Mononuclear cell (primary cell): ENCODE results near the gene DUXB. TPM values are rescaled to one million over a fixed set of nuclear protein-coding genes. Genes with fewer than 3 reads are reported as not detected.

ENCODE experiments used
- H3K27me3 ChIP-seq: 2 replicates; pipeline ENCODE4 v1.6.0; 2011; ENCODE audit warnings: low read length, control low read depth; ENCODE audit not compliant: insufficient read depth
- H3K4me1 ChIP-seq: 2 replicates; pipeline ENCODE4 v1.5.1; 2011; ENCODE audit warnings: mild to moderate bottlenecking, low read length, control low read depth; ENCODE audit not compliant: insufficient read depth
- H3K4me3 ChIP-seq: 2 replicates; pipeline ENCODE4 v1.5.1; 2011; ENCODE audit warnings: mild to moderate bottlenecking, low read length, moderate library complexity
- H3K9me3 ChIP-seq: 2 replicates; pipeline ENCODE4 v1.5.1; 2011; ENCODE audit warnings: low read depth, mild to moderate bottlenecking, control low read depth, low read length
- total RNA-seq: library from RNA; depleted of rRNA; stranded (reverse); fragments of >200 nt; gene quantifications from one replicate; pipeline ENCODE4 v1.2.3, GENCODE V29; 2012

Gene DUXB
- total RNA-seq, 1 donor, result 0.21 TPM

DNA sequence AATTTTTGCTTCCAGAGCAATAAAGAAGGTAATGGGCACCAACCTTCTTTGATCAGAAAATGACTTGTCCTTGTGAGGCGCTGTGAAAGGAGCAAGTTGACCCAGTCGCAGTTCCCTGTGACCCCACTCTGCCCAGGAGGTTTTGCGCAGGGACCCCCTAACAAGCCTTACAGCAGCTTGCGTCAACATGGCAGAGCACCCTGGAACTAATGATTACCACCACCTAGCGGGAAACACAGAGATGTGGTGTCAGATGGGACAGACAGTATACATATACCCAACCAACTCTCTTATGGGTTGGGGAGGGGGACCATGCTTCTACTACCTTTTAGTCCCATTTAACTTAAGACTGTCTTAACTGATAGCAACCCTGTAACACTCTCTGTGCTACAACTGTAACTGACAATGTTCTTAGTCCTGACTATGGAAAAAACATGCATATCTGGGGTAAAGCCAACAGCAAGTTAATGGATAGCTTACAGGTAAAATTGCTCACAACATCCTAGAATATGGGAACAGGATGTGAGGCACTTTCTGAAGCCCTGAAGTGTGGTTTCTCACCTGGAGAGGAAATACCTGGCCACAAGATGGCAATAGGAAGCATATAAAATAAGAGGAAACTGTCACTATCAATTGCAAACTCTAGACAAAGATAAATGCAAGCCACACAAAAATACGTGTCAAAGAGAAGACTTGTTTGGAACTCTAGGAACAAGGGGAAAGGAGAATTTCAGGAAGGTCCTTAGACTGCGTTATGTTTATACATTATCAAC, 56.8 kb downstream of the DUXB start:
- H3K4me1 ChIP-seq, result peaks cover 31% of the 10 kb centered on the region
- no peaks in the 10 kb centered on the region for H3K9me3 ChIP-seq
- no peak overlapping the region for H3K4me3 ChIP-seq
- H3K27me3 ChIP-seq, result no peaks in the 10 kb centered on the region

Other genes with a start within 250 kb of the DUXB start
- gene TMEM170A, start 236.8 kb downstream of the DUXB start, total RNA-seq, result 52.9 TPM
- not detected for gene CHST6, start 206.0 kb downstream of the DUXB start, total RNA-seq
- gene CHST5, start 165.4 kb downstream of the DUXB start, total RNA-seq, result under 0.01 TPM
- 2.5 TPM for gene TMEM231, start 145.2 kb downstream of the DUXB start, total RNA-seq
- 45.1 TPM for gene GABARAPL2, start 135.1 kb downstream of the DUXB start, total RNA-seq
- gene ADAT1, start 78.2 kb downstream of the DUXB start, total RNA-seq, result 52.5 TPM
- gene KARS1, start 53.8 kb downstream of the DUXB start, total RNA-seq, result 167 TPM
- gene TERF2IP, start 53.7 kb downstream of the DUXB start, total RNA-seq, result 91.1 TPM
- not detected for gene CPHXL2, start 24.5 kb downstream of the DUXB start, total RNA-seq
- not detected for gene CPHXL, start 25.0 kb upstream of the DUXB start, total RNA-seq